Osteocyte (in vitro differentiated cells): ENCODE data around the gene ZNF516. TPM values are rescaled to one million over a fixed set of nuclear protein-coding genes. Genes with fewer than 3 reads are reported as not detected.

ENCODE experiments used
- DNase-seq: peaks from one replicate; pipeline ENCODE4 v3.0.0; 2021; ENCODE audit warnings: mixed read lengths; ENCODE audit not compliant: unreplicated experiment; ENCODE audit errors: extremely low spot score
- H3K27ac Mint-ChIP-seq: one replicate; pipeline ENCODE4 v1.8.0; 2021; ENCODE audit warnings: mild to moderate bottlenecking, mixed read lengths; ENCODE audit not compliant: unreplicated experiment
- H3K27me3 Mint-ChIP-seq: one replicate; pipeline ENCODE4 v1.8.0; 2021; ENCODE audit warnings: mixed read lengths; ENCODE audit not compliant: unreplicated experiment
- H3K36me3 Mint-ChIP-seq: one replicate; pipeline ENCODE4 v1.8.0; 2021; ENCODE audit warnings: mixed read lengths; ENCODE audit not compliant: unreplicated experiment
- H3K4me1 Mint-ChIP-seq: one replicate; pipeline ENCODE4 v1.8.0; 2021; ENCODE audit warnings: mixed read lengths; ENCODE audit not compliant: unreplicated experiment
- H3K4me3 Mint-ChIP-seq: one replicate; pipeline ENCODE4 v1.8.0; 2021; ENCODE audit warnings: mild to moderate bottlenecking, moderate library complexity, mixed read lengths; ENCODE audit not compliant: unreplicated experiment
- H3K9me3 Mint-ChIP-seq: one replicate; pipeline ENCODE4 v1.8.0; 2021; ENCODE audit warnings: mixed read lengths; ENCODE audit not compliant: unreplicated experiment
- CTCF ChIP-seq: fragments of 200-600 bp; sonication (generic); IDR thresholded peaks from 2 replicates; pipeline ENCODE4 v1.5.0; 2021; ENCODE audit warnings: antibody characterized with exemption, mild to moderate bottlenecking, moderate library complexity
- total RNA-seq: library from RNA; stranded (reverse); gene quantifications from 2 replicates; pipeline ENCODE4 v1.2.1, GENCODE V29; 2021

The ZNF516 gene
- total RNA-seq, 1 donor from 2014 or later: 36.3 TPM

- H3K27me3 Mint-ChIP-seq: no peaks in the 10 kb centered on the region
- TF ChIP-seq CTCF: no peak
- peaks cover 25% of the 10 kb centered on the region for H3K36me3 Mint-ChIP-seq
- no peak for DNase-seq
- peaks cover 12% of the 10 kb centered on the region for H3K4me1 Mint-ChIP-seq
- no peak overlapping the region for H3K4me3 Mint-ChIP-seq
- H3K27ac Mint-ChIP-seq: no peak overlapping the region
- no peaks in the 10 kb centered on the region for H3K9me3 Mint-ChIP-seq
Observed at GRCh38 chr18:76364282-76365259, 130.5 kb downstream of the ZNF516 start.

DNA sequence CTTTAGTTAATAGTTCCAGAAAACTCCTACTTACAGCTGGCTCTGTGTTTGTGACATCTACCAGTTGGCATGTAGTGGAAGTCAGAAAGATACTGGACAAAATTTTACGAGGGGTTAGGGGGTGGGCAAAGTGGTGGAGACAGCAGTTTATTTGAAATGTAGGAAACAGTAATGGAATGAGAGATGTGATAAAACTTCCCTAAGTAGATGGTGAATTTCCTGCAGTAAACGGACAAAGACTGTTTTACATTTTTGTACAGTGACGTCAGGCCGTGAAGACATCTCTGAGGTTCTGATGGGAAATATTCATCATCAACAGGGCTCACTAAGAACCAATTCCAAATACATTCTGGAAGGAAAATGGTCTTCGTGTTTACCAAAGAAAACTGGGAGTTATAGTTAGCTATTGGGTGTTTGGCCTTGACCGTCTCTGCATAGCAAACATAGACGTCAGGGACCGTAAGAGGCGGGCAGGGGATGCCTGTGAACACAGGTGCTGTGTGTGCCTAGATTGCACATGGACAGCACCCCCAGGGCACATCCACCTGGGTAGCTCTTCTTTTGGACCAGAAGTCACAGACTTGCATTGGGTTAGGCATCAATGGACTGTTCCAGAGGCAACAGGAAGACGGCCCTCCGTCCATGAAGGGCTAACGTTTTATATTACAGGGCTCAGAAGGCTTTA lies 131.5 kb downstream of the ZNF516 start:
- TF ChIP-seq CTCF: no peak
- Mint-ChIP-seq H3K9me3 (no peaks in the 10 kb centered on the region), H3K4me1 (peaks cover 12% of the 10 kb centered on the region), H3K36me3 (peaks cover 28% of the 10 kb centered on the region), H3K4me3 (no peak overlapping the region), H3K27me3 (no peaks in the 10 kb centered on the region), H3K27ac (no peak overlapping the region)
- no peak for DNase-seq

- DNase-seq: no peak
- H3K4me1 Mint-ChIP-seq: peaks cover 12% of the 10 kb centered on the region
- no peak overlapping the region for H3K4me3 Mint-ChIP-seq
- H3K27ac Mint-ChIP-seq: no peak overlapping the region
- H3K36me3 Mint-ChIP-seq: peaks cover 31% of the 10 kb centered on the region
- no peak for TF ChIP-seq CTCF
- no peaks in the 10 kb centered on the region for H3K27me3 Mint-ChIP-seq
- H3K9me3 Mint-ChIP-seq: no peaks in the 10 kb centered on the region
Observed at GRCh38 chr18:76362676-76363075, 132.4 kb downstream of the ZNF516 start.

DNA sequence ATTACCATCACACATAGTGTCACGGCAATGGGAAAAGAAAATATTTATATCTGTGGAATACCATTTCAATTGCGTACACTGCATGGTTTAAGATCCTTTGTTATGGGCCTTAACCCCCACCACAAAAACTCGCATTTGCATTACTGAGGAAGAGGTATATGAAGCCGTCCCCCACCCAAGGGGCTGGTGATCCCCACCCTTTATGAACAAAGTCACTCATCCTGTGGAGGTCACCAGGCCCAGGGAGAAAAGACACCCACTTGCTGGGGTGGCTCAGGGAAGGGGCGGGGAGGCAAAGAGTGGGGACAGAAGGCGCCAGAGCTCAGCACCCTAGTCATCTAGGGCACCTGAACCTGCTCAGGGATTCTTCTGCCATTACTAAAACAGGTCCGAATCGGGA lies 133.8 kb downstream of the ZNF516 start:
- DNase-seq: no peak
- Mint-ChIP-seq H3K9me3 (no peaks in the 10 kb centered on the region), H3K36me3 (peaks cover 31% of the 10 kb centered on the region), H3K27ac (no peak overlapping the region), H3K4me3 (no peak overlapping the region), H3K4me1 (peaks cover 12% of the 10 kb centered on the region), H3K27me3 (no peaks in the 10 kb centered on the region)
- no peak for TF ChIP-seq CTCF

- DNase-seq: no peak
- Mint-ChIP-seq H3K9me3 (no peaks in the 10 kb centered on the region), H3K4me3 (no peak overlapping the region), H3K27ac (no peak overlapping the region), H3K36me3 (peaks cover 35% of the 10 kb centered on the region), H3K4me1 (peaks cover 12% of the 10 kb centered on the region), H3K27me3 (no peaks in the 10 kb centered on the region)
- TF ChIP-seq CTCF: no peak
Observed at GRCh38 chr18:76359909-76360308, 135.1 kb downstream of the ZNF516 start.
